Lung microvascular endothelial cell (primary cell): Measurements from ENCODE around the gene ABAT. TPM values are rescaled to one million over a fixed set of nuclear protein-coding genes. Genes with fewer than 3 reads are reported as not detected.
"Not testable (repeated sequence)": the region's sequence is repeated elsewhere in the genome, so short reads cannot be mapped to it uniquely, and the experiment has no call there.

Experiments
- DNase-seq, 2 donors: peaks; one replicate each; pipeline versions ENCODE4 v3.0.0 to v3.0.0-alpha.2; 2010; ENCODE audit warnings: low read depth in 2 of 2
- total RNA-seq: library from RNA; depleted of rRNA; stranded (reverse); fragments of >200 nt; gene quantifications from 2 replicates; pipeline ENCODE4 v1.2.1, GENCODE V29; 2014

Gene ABAT
- total RNA-seq, 1 donor from 2014 or later, result 1.6 TPM

DNA sequence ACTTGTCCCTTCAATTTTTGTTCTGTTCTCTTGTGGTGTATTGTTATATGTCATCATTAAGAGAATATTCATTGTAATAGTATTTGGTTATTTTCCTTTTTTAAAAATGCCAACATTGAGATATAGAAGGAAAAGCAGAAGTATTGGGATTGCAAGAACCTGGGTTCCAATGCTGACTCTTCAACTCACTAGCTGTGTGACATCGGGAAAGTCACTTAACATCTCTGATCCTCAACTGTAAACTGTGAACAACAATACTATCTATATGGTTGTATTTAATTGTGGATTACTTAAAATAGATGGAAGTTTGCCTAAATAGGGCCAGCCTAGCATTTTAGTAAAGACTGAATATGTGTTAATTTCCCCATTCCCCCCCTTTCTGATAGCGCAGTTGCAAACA, 67.2 kb downstream of the ABAT start:
- no peak for DNase-seq

DNA sequence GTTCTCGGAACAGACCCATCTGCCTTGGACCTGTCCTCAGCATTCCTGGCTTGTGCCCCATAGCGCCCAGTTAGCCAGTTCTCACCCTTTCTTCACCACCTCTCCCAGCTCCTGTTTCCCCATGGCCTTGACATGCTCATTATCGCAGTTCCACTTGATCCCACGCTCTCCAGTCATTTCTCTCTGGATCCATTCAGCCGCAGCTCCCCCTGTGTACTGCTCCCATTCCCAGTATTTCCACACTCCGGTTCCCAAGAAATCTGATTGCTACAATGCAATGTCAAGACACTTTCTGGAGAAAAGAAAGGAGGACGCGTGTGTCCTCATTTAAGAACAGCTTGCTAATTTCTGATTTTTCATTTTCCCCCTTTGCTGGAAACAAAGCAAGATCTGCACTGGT, 67.7 kb downstream of the ABAT start:
- DNase-seq, result no peak

DNA sequence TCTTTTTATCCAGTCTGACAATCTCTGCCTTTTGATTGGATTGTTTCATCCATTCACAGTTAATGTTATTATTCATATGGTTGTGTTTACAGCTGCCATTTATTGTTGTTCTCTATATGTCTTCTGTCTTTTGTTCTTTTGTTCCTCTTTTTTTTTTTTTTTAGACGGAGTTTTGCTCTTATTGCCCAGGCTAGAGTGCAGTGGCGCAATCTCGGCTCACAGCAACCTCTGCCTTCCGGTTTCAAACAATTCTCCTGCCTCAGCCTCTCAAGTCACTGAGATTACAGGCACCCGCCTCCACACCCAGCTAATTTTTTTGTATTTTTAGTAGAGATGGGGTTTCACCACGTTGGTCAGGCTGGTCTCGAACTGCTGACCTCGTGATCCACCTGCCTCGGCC, 74.5 kb downstream of the ABAT start:
- not testable (repeated sequence) for DNase-seq

DNA sequence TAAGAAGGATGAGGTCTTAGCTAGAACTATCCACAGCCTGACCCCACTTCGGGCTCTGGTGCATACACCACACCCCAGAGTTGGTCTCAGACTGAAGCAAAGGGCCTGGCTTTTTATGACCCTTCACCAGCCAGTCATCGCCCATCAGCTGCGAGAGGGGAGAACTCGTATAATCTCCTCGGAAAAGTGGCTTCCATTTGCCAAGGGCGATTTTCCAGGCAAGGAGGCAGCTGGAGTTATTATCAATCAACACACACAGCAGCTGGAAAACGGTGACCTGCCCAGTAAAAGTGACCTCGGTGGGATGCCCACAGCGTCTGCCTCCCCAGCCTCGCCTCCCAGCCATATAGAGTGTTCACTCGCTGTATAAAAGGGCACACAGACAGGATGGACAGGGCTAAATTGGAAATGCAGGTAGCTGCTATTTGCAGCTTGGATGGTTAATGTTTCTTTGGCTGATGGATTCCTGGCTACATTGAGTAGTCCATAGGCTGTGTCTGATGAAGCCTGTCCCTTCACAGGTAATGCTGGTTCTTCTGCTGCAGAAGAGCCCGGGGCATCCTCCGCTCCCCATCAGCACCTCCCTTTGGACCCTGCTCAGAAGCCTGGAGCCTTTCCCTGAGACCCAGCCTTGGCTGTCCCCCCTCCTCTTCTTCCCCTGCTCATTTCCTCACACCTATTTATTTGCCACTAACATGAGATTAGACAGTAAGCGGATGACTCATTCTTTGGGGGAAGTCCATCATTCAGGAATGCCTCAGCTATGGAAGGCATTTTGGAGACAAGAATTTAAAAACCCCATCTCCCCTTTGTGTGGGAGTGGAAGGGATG, 77.3 kb downstream of the ABAT start:
- peak; percentile 42 to 56 for DNase-seq

DNA sequence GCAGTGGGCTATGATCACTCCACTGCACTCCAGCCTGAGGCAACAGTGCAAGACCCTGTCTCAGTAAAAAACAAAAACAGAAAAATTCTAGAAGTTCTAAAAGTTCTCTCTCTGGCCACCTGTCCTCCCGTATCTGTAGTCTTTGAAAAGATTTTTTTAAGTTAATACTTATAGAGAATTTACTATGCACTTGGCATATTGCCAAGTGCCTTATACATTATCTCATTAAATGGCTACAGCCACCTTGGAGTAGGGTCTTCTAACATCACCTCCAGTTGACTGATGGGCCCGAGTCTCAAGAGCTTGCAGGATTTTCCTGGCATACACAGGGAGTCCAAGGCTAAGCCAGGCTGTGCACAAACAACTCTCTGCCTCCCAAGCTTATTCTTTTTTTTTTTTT, 78.3 kb downstream of the ABAT start:
- no peak for DNase-seq

DNA sequence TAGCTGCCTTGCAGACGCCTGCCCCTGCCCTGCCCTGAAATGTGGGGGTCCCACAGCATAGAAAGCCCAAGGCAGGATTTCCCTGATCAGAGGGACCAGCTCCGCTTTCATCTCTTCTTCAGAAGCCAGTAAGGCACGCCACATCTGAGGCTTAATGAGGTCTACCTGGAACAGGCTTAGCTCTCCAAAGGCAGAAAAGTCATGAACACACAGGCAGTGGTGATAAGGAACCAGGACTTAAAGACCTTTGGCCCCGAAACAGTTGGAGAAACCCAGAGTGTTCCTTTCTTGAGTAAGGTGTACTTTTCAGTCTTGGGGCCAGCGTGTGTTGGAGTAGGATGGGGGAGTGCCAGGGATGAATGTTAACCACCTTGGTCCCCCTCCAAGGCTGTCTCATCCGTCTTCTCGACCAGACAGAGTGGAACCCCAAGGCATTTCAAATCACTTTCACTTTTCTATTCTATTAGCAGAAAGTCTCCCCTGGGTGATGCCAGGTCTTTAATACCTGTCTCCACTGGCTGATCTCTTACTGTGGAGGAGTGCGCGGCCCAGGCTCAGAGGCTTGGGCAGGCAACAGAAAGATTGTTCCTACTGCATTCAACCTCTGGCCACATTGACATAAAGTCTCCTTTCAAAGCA, 79.1 kb downstream of the ABAT start:
- DNase-seq, result no peak

DNA sequence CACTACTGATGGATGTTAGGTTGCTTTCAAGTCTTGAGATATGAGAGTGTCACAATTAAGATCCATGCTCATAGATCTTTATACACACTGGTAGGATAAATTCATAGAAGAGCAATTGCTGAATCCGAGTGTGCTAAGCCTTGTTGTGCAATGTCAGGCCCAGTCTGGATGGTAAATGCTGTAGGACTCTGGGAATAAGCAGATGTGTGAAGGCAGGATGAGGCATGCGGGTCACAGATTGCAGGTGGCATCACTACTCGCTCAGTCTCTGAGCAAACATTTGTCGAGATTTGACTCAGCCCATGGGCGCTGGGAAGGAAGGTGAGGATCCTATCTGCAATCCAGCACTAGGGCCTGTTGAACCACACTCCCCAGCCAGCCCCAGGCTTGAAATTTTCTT, 82.3 kb downstream of the ABAT start:
- DNase-seq, result no peak

DNA sequence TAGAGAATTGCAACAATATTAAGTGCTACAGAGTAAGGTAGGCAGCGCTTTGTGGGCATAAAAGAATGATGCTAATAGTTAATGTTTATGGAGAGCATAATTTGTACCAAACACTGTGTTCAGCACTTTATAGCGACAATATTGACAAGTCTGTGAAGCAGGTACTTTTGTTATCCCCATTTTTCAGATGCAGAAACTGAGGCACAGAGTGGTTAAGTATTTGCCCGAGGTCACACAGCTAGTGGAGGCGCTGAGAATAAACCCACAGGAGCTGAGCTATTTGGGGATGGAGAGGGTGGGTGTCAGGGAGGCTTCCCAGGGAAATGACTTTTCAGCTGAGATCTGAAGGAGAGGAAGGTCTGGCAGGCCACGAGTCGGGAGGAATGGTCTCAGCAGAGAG, 83.6 kb downstream of the ABAT start:
- DNase-seq, result no peak

DNA sequence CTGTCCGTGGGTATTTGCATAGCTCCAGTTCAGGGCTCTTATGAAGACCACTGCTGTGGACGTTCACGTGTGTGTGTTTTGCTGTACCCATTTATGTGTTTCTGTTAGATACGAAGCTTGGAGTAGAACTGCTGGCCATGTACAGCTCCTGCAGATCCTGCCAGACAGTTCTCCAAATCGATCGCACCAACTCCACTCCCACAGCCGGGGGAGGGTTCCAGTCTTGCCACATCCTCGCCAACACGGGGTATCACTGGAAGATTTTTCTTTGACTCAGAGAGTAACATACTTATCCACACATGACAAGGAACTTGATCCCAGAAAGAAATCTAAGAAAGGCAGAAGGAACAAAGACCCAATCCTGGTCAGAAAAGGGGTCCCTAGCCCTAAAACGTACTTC, 85.6 kb downstream of the ABAT start:
- no peak for DNase-seq

DNA sequence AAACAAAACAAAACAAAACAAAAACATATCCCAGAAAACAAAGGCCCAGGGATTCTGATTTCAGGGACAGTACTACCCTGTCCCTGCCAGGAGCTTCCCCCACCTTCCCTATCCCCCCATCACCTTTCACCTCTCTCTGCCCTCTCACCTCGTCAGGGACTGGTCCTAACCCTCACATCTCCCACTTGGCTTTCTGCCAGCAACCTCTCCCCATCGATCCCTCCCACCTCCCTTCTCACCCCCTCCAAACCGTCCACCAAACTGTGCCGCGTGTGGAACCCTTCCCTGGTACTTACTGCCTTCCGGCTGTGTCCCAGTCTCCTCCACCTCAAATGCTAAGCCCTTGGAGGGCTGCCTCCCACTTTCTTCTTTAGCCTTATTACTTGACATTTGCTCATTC, 86.7 kb downstream of the ABAT start:
- DNase-seq, result no peak

DNA sequence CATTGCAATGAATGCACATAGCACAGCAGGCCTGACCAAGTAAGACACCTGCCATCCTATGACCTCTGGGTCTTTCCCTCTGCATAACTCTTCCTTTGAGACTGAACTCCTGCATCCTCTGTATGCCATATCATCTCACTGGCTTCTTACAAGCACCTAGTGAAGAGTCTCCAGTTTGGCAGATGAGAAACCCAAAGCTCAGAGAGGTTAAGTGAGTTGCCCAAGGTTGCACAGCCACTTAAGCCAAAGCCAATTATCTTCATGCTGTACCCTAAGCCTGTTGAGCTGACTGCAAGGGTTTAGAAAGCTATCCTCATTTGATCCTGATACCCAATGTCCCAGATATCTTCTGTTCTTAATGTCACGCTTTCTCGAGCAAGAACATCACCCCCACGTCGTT, 87.8 kb downstream of the ABAT start:
- DNase-seq, result no peak

DNA sequence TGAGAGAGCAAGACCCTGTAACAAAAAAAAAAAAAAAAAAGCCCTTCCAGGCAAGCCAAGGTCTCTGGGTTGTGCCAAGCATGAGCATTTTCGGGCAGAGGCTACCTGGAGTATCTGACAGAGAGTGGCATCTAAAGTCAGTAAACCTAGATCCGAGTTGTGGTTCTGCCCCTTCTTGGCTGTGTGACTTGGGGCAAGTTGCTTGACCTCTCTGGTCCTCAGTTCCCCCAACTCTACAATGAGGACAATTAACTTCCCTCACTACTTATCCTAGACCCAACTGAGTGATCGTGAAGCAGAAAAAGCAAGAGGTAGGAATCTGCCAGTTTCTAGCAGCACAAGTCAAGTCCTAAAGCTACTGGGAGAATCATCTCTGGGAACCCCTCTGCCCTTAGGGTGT, 88.7 kb downstream of the ABAT start:
- no peak for DNase-seq

DNA sequence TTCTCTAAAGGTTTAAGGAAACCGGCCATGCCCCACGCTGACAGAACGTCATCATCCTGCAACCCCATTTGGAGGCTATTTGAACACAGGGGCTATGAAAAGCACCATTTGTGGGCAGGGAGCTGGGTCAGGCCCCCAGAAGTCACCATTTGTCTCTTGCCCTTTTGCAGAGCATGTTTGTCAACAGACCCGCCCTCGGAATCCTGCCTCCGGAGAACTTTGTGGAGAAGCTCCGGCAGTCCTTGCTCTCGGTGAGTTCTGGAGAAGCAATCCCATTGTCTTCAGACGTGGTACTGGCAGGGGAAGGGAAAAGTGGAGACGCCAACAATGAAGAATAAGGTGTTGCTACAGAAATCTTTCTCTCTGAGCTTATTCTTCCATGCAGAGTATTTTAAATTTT, 89.5 kb downstream of the ABAT start:
- DNase-seq, result no peak

DNA sequence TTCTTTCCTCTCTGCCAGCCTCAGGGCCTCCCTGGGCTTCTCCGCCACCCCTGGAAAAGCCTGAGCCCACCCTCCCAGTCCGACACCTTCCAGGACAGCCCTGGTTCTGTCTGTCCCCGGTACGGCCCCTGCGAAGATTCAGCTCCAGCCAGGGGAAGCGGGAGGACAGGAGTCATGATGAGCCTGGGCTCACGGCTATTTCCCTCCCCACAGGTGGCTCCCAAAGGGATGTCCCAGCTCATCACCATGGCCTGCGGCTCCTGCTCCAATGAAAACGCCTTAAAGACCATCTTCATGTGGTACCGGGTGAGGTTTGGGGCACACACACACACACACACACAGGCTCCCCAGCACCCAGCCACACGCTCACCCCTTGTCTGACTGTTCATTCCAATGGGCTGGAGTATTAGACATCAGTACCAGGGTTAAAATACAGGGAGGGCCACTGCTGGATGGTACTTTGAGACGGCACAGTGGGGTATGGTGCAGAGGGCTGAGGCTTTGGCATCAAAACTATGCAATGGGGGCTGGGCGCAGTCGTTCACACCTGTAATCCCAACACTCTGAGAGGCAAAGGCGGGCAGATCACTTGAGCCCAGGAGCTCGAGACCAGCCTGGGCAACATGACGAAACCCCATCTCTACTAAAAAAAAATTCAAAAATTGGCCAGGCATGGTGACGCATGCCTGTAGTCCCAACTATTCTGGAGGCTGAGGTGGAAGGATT, 90.3 kb downstream of the ABAT start:
- DNase-seq, result no peak

DNA sequence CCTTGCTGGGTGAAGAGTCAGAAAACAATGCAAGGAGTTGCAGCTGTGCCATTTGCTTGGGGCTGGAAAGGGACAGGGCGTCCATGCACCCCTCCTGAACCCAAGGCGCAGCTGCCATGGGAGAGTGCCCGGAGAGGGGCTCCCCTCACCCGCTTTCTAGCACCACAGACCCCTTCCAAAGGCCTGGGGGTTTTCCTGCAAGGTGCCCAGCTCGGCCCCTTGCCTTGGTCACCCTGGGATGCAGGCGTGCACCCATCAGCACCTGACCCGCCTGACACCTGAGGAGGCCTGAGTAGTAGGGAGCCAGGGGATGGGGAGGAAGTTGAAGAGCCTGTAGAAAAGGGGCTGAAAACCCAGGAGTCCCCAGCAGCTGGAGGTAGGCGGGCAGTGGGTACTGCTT, 92.8 kb downstream of the ABAT start:
- DNase-seq, result no peak

DNA sequence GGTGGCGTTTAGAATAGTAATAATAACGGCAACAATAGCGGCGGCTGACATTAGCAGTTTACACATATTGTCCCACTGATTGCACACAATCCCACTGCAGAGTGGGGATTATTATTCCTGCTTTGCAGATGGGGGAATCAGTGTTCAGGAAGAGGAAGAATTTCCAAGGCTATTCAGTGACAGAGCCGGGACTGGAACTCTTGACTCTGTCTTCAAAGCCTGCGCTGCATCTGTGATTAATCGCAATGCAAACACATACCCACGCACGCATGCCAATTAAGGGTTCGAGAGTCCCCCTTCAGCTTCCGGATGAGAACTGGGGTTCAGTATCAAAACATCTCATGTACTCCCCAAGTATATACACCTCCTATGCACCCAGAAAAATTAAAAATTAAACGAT, 93.9 kb downstream of the ABAT start:
- no peak for DNase-seq

DNA sequence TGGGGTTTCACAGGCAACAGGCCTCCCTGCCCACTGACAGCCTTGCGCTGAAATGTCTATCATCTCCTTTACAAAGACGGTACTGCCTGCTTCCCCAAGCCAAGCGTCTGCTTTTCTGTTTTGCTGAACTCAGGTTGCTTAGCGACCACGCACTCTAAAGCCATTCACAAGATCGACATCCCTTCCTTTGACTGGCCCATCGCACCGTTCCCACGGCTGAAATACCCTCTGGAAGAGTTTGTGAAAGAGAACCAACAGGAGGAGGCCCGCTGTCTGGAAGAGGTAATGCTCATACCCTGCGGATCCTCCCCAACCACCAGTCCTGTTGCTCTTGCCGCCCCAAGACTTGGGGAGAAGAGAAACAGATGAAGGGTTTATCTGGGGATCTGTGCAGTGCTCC, 94.3 kb downstream of the ABAT start:
- DNase-seq, result no peak

DNA sequence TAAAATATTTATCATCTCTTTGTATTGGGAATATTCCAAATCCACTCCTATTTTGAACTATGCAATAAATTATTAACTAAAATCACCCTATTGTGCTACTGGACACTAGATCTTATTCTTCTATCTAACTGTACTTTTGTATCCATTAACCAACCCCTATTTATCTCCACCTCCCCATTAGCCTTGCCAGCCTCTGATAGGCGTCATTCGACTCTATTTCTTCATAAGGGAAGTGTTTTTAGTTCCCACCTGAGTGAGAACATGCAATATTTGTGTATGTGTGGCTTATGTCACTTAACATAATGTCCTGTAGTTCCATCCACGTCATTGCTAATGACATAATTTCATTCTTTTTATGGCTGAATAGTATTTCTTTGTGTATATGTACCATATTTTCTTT, 99.1 kb downstream of the ABAT start:
- DNase-seq, result no peak

DNA sequence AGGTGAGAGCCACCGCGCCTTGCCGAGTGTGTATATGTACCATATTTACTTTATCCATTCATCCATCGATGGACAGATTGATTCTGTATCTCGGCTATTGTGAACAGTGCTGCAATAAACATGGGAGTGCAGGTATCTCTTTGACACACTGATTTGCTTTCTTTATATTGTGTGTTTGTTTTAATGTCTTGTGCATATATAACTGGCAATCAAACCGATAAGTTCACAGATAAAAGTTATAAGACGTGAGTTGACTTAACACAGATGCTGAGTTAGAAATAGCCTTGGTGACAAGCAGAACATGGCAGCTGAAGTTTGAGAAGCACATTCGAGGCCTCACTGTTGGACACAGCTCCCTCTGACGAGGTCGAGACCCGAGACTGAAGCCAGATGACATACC, 99.8 kb downstream of the ABAT start:
- DNase-seq, result no peak

DNA sequence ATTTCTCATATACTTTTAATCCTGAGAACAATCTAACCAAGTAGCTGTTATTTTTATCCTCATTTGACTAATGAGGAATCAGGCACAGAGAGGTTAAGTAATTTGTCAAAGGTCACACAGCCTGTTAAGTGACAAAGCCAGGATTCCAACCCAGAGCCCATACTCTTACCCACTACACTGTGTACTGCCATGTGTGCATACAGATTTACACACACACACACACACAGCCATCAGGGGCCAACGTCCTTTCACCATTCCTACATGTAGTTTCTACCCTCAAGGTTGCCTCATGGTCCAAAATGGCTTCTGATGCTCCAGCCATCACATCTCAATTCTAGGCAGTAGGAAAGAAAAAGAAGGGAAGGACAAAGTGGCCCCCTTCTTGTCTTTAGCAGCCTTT, 100.9 kb downstream of the ABAT start:
- DNase-seq, result no peak

DNA sequence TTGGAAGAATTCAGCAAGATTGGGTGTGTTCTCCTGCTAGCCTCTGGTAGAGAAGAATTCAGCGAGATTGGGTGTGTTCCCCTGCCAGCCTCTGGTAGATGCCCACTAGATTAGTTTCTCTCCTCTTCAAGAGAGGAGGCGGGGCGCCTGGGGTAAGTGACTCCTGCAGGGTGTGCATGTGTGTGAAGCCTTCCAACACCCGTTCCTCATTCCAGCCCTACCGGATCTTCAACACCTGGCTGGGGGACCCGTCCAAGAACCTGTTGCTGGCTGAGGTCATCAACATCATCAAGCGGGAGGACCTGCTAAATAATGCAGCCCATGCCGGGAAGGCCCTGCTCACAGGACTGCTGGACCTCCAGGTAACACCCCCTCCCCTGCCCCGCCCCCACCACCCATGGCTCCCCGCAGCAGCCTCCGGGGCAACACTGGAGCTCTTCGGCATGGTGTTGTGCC, 101.7 kb downstream of the ABAT start:
- no peak for DNase-seq

DNA sequence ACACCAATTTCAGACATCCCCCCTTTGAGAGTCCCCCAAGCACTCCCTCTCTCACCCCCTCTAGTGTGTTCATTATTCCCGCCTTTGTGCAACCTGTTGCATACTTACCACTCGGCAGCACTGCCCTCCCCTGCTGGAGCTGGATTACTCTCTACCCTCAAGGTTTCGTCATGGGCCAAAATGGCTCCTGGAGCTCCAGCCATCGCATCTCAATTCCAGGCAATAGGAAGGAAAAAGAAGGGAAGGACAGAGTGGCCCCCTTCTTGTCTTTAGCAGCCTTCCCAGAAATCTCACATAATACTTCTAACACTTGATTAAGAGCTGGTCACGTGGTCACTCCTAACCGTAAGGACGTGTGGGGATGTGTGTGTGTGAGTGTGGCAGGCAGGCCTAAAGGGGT, 102.8 kb downstream of the ABAT start:
- no peak for DNase-seq

DNA sequence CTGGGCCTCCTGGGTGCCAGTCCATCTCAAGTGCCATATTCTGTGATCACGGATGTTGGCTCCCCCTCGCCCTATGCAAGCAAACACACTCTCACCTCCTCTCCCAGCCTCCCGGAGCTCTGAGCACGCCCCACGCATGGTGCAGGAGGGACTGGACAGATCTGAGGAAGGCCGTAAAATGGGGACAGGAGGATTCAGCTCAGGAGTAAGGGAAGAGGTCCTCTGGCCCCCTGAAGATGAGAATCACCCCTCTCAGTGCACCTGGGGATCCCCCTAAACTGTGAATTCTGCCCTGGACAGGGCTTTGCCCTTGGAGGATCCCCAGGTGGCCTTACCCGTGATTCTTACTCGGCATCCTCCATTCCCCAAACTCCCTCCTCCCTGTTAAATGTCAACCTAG, 107.4 kb downstream of the ABAT start:
- no peak for DNase-seq
